Cardiac muscle cell (in vitro differentiated cells and primary cell): Measurements from ENCODE around the gene EMP1. TPM values are rescaled to one million over a fixed set of nuclear protein-coding genes. Genes with fewer than 3 reads are reported as not detected.

Experiments used
- DNase-seq, 2 donors: peaks; one replicate each; pipeline versions ENCODE4 v3.0.0 to v3.0.0-alpha.2; 2010 to 2017; ENCODE audit warnings: low read depth in 1 of 2, low spot score in 1 of 2
- H3K27ac ChIP-seq: fragments of 200-600 bp; sonication (generic); 2 replicates; pipeline ENCODE4 v1.5.1; 2016
- H3K27me3 ChIP-seq: fragments of 200-600 bp; sonication (generic); 2 replicates; pipeline ENCODE4 v1.6.0; 2016; ENCODE audit warnings: control low read depth
- H3K36me3 ChIP-seq: fragments of 200-600 bp; sonication (generic); 2 replicates; pipeline ENCODE4 v1.5.1; 2016; ENCODE audit warnings: control low read depth
- H3K4me1 ChIP-seq: fragments of 200-600 bp; sonication (generic); 2 replicates; pipeline ENCODE4 v1.8.1; 2017; ENCODE audit warnings: low read depth, mild to moderate bottlenecking, mixed run types
- H3K4me3 ChIP-seq: fragments of 200-600 bp; sonication (generic); 2 replicates; pipeline ENCODE4 v1.5.1; 2016; ENCODE audit warnings: mild to moderate bottlenecking
- H3K9me3 ChIP-seq: fragments of 200-600 bp; sonication (generic); 2 replicates; pipeline ENCODE4 v1.5.1; 2017; ENCODE audit warnings: low read depth, mild to moderate bottlenecking, control low read depth
- polyA plus RNA-seq: library from polyadenylated mRNA; unstranded; fragments of >200 nt; fragmentation: Nextera tagmentation; extraction: Ambion mirVana; gene quantifications from 2 replicates; pipeline ENCODE4 v1.2.1, GENCODE V29; 2016
- total RNA-seq: library from RNA; depleted of rRNA; stranded (reverse); fragments of >200 nt; gene quantifications from 2 replicates; pipeline ENCODE4 v1.2.3, GENCODE V29; 2016
- TF ChIP-seq, protein P1 (sequence below): IDR thresholded peaks from 2 replicates; pipeline ENCODE4 v1.5.1; 2012; ENCODE audit warnings: low read depth, mild to moderate bottlenecking, low read length

EMP1 gene
- total and polyA plus RNA-seq, 2 experiments from 2014 or later: 0.30 to 1.7 TPM

DNA sequence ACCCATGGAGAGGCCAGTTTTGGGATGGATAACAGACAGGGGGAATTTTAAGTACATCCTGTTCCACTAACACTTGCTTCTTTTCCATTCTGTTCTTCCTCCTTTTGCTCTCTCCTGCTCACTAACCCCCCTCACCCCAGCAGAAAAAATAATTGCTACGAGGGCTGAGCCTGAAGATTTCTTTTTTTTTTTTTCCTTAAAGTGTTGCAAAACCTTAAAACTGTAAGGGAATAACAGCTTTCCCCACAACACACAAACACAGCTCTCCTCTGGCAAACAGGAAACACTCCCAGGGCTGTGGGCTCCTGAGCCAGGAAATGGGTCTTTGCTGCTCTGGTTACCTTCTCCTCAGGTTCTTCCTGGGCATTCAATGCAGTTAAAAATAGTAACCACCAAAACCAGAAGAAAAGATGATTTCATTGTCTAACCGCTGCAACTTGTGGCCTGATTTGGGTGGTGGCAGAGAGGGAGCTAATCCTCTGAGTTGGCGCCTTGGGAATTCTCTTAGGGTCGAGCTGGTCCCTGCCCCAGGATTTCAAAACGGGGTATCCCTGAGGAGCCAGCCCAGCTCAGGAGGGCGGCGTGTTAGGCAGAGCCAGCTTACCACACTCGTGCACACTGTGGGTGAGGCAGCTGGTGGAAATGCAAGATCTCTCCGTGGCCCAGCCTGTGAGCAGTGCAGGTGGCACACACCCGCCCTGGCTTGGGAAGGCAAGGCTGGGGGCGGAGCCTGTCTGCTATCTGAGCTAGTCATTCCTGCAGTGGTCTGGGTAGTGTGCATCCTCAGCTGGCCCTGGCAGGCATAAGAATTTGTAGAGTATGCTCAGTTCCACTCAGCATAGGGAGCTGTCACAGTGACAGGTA, 17.1 kb upstream of the EMP1 start:
- H3K9me3 ChIP-seq: no peaks in the 10 kb centered on the region
- peak overlapping the region; percentile 9 for H3K27ac ChIP-seq
- peaks cover 10% of the 10 kb centered on the region for H3K4me1 ChIP-seq
- TF ChIP-seq, protein P1, sequence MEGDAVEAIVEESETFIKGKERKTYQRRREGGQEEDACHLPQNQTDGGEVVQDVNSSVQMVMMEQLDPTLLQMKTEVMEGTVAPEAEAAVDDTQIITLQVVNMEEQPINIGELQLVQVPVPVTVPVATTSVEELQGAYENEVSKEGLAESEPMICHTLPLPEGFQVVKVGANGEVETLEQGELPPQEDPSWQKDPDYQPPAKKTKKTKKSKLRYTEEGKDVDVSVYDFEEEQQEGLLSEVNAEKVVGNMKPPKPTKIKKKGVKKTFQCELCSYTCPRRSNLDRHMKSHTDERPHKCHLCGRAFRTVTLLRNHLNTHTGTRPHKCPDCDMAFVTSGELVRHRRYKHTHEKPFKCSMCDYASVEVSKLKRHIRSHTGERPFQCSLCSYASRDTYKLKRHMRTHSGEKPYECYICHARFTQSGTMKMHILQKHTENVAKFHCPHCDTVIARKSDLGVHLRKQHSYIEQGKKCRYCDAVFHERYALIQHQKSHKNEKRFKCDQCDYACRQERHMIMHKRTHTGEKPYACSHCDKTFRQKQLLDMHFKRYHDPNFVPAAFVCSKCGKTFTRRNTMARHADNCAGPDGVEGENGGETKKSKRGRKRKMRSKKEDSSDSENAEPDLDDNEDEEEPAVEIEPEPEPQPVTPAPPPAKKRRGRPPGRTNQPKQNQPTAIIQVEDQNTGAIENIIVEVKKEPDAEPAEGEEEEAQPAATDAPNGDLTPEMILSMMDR: no peak
- no peaks in the 10 kb centered on the region for H3K36me3 ChIP-seq
- peak; percentile 61 to 81 for DNase-seq
- no peak overlapping the region for H3K4me3 ChIP-seq
- H3K27me3 ChIP-seq: no peaks in the 10 kb centered on the region

DNA sequence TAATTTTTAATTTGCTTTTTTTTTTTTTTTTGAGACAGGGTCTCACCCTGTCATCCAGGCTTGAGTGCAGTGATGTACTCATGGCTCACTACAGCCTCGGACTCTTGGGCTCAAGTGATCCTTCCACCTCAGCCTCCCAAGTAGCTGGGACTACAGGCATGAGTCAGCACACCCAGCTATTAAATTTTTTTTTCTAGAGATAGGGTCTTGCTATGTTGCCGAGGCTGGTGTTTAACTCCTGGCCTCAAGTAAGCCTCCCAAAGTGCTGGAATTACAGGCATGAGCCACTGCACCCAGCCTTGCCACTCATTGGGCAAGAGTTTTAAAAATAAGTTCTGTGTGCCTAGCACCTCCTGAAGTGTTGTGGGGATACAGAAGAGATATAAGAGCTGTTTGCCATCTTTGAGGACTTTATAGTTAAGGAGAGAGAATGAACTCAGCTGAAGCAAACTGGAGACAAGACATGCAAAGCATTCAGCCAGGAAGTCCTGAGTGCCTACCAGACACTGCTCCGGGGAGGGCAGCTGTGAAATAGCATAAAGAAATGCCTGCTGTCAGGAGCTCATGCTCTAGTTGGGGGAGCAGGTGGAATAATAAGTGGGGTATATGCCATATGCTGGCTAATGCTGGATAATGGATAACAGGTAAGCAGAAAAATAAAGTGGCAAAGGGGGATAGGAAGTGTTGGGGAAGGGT, 15.0 kb upstream of the EMP1 start:
- no peak overlapping the region for H3K4me3 ChIP-seq
- H3K27ac ChIP-seq: no peak overlapping the region
- peaks cover 10% of the 10 kb centered on the region for H3K4me1 ChIP-seq
- H3K9me3 ChIP-seq: no peaks in the 10 kb centered on the region
- TF ChIP-seq, protein P1: no peak
- no peaks in the 10 kb centered on the region for H3K36me3 ChIP-seq
- H3K27me3 ChIP-seq: no peaks in the 10 kb centered on the region
- peak in 1 of 2 donors; percentile 32 for DNase-seq

DNA sequence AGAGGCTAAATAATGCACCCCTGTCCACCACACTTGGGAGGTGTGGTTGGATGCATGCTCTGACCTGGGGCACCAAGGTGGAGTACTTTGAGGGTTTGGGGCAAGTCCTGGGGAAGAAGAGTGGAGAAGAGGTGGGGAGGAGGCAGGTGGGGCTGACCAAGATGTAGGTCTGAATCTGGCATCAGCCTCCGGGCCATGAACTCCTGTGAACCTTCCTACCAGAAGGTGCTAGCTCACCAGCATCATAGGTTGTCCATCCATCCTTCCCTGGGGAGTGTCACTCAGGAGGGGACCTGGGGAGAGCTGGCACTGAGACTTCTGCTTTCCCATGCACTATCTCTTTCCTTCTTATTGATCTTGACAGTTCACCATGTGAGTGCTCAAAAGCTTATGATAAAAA, 13.6 kb upstream of the EMP1 start:
- Histone ChIP-seq H3K27ac (no peak overlapping the region), H3K4me3 (no peak overlapping the region), H3K36me3 (no peaks in the 10 kb centered on the region), H3K4me1 (peaks cover 10% of the 10 kb centered on the region), H3K9me3 (no peaks in the 10 kb centered on the region), H3K27me3 (no peaks in the 10 kb centered on the region)
- DNase-seq: no peak
- TF ChIP-seq, protein P1: no peak

DNA sequence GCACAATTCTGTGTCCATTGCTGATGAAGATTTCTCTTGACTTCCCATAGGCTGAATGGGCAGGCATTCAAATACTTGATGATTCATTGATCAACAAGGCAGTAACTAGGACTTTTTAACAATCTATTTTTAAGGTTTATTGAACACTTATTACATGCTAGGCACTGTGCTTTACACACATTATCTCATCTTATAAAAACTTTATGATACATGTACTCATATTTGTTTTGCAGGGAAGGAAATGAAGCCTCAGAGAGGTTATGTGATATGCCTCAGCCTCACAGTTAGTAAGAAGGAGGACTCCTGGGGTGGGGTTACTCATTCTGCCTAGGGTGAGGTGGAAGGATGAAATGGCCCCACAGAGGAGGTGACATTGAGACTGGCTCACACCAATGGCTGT, 12.9 kb upstream of the EMP1 start:
- no peak for DNase-seq
- Histone ChIP-seq H3K36me3 (no peaks in the 10 kb centered on the region), H3K27ac (no peak overlapping the region), H3K4me3 (no peak overlapping the region), H3K4me1 (peaks cover 10% of the 10 kb centered on the region), H3K9me3 (no peaks in the 10 kb centered on the region), H3K27me3 (no peaks in the 10 kb centered on the region)
- TF ChIP-seq, protein P1: no peak

DNA sequence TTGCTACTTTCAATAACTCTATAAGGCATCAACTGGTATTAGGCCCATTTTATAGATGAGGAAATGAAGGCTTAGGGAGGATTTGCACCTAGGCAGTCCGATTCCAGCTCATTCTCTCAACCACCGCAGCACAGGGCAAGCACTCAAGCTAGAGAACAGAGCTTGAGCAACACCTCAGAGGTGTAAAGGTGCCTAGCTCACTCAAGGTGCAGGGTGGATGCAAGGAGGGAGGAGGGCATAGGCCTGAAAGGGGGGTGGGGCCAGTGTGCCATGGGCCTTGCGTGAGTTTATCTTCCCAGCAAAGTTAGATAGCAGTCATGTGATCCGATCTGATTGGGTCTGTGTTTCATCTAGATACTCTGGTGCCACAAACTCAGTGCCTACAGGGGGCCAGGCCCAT, 10.2 kb upstream of the EMP1 start:
- no peak overlapping the region for H3K4me3 ChIP-seq
- TF ChIP-seq, protein P1: no peak
- H3K27me3 ChIP-seq: no peaks in the 10 kb centered on the region
- DNase-seq: no peak
- no peak overlapping the region for H3K27ac ChIP-seq
- H3K36me3 ChIP-seq: no peaks in the 10 kb centered on the region
- no peaks in the 10 kb centered on the region for H3K9me3 ChIP-seq
- peaks cover 2% of the 10 kb centered on the region for H3K4me1 ChIP-seq
